ENCODE results near the gene SORCS2. TPM values are rescaled to one million over a fixed set of nuclear protein-coding genes. Genes with fewer than 3 reads are reported as not detected.

The SORCS2 gene
- total and polyA plus RNA-seq, 2 of the 8 experiments (the other 6 are each of a cell fraction or from before 2014, with no cell fraction given): 0.36 to 1.8 TPM

DNA sequence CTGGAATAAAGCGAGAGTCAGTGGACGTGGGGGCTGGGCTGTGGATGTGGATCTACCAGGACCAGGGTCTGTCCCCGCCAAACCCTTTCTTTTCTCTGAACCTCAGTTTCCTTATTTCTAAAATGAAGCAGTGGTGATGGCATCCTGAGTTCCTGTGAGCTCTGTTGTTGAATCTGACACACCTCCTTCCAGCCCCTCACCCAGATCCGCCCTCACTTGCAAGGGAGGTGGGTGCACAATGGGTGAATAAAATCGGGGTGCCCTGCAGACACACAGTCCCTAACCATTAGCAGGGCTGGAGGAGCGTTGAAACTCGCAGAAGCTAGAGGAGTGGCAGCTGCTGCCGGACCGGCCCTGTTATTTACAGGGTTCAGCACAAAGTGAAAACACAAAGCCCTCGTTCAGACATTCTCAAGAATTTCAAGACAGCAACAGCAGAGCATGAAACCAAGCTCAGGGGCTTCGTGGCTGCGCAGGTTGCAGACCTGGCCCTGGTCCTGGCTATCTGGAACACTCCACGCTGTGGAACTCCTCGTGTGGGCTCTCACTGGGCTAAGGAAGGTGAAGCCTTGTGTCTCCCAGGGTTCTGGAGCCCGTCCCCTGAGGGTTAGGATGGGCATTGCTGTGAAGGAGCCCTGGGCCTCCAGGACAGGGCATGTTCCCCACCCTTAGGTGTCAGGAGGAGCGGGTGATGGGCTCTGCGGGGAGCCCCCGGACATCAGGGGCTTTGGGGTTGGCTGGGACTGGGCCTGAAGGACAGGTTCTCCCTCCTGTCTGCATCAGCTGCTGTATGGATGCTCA is 199.5 kb downstream of the SORCS2 start (continued):
- TF ChIP-seq NRF1 (IDR thresholded peaks at IDR 0.05; ENCODE audit: low read depth, low read length): no peak
- no peak for TF ChIP-seq CEBPB (IDR thresholded peaks at IDR 0.05; ENCODE audit: low read depth, low read length)
- TF ChIP-seq, protein P1, sequence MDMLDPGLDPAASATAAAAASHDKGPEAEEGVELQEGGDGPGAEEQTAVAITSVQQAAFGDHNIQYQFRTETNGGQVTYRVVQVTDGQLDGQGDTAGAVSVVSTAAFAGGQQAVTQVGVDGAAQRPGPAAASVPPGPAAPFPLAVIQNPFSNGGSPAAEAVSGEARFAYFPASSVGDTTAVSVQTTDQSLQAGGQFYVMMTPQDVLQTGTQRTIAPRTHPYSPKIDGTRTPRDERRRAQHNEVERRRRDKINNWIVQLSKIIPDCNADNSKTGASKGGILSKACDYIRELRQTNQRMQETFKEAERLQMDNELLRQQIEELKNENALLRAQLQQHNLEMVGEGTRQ (IDR thresholded peaks at IDR 0.05; ENCODE audit: low read length): no peak
- TF ChIP-seq CHD1 (IDR thresholded peaks at IDR 0.05; ENCODE audit: low read depth, low read length): no peak
- no peak for TF ChIP-seq PHF8 (conservative IDR thresholded peaks at IDR 0.05; ENCODE audit: low read depth, low read length)
- no peak for TF ChIP-seq CBX8 (IDR thresholded peaks at IDR 0.05; ENCODE audit: borderline replicate concordance, low read depth, low read length)
- TF ChIP-seq RXRA (IDR thresholded peaks at IDR 0.05; ENCODE audit: insufficient read depth, low read depth, low read length): no peak
